CD14-positive monocyte (primary cell): ENCODE results near the gene ORAI3. TPM values are rescaled to one million over a fixed set of nuclear protein-coding genes. Genes with fewer than 3 reads are reported as not detected.

Experiments
- DNase-seq, 3 donors: peaks; one replicate each; pipeline ENCODE4 v3.0.0-alpha.2; 2011 to 2022
- H2AFZ ChIP-seq: 2 replicates; pipeline ENCODE4 v1.6.0; 2012; ENCODE audit warnings: mild to moderate bottlenecking, low read depth, low read length, inconsistent platforms; ENCODE audit not compliant: insufficient read depth, poor library complexity, severe bottlenecking
- H3K27ac ChIP-seq, 2 donors: 1 replicate in 1 of 2; 2 replicates in 1 of 2; pipeline ENCODE4 v1.5.1; 2012 to 2013; ENCODE audit warnings: low read length in 2 of 2, control low read depth in 1 of 2, inconsistent platforms in 1 of 2, low read depth in 1 of 2, mild to moderate bottlenecking in 1 of 2
- H3K27me3 ChIP-seq, 2 donors: one replicate each; pipeline versions ENCODE4 v1.6.0 to v1.6.1; 2011 to 2013; ENCODE audit warnings: low read length in 2 of 2; ENCODE audit not compliant: control insufficient read depth in 2 of 2, insufficient read depth in 2 of 2
- H3K36me3 ChIP-seq, 2 donors: replicated peaks in 1 of 2; 1 replicate in 1 of 2; 2 replicates in 1 of 2; pipeline versions ENCODE4 v1.5.1 to v1.6.1; 2012 to 2013; ENCODE audit warnings: low read length in 2 of 2, control low read depth in 1 of 2, inconsistent platforms in 1 of 2, mild to moderate bottlenecking in 1 of 2; ENCODE audit not compliant: insufficient read depth in 2 of 2, control insufficient read depth in 1 of 2
- H3K4me1 ChIP-seq, 2 donors: 1 replicate in 1 of 2; 2 replicates in 1 of 2; pipeline versions ENCODE4 v1.5.1 to v1.6.1; 2012 to 2013; ENCODE audit warnings: low read length in 2 of 2, control low read depth in 1 of 2, inconsistent platforms in 1 of 2, mild to moderate bottlenecking in 1 of 2, moderate library complexity in 1 of 2; ENCODE audit not compliant: insufficient read depth in 2 of 2, control insufficient read depth in 1 of 2
- H3K4me2 ChIP-seq: replicated peaks from 2 replicates; pipeline ENCODE3; 2012; ENCODE audit warnings: low read length, moderate library complexity, mild to moderate bottlenecking; ENCODE audit not compliant: poor library complexity, severe bottlenecking; ENCODE audit errors: extremely low read depth
- H3K4me3 ChIP-seq, 3 experiments: fragments of 200-600 bp in 1 of 3; sonication (generic) in 1 of 3; replicated peaks in 1 of 3; 1 replicate in 2 of 3; 2 replicates in 1 of 3; pipeline ENCODE4 v1.5.1; 2011 to 2013; ENCODE audit warnings: low read length in 3 of 3, mild to moderate bottlenecking in 3 of 3, control low read depth in 2 of 3, low read depth in 2 of 3, inconsistent platforms in 1 of 3, moderate library complexity in 1 of 3
- H3K79me2 ChIP-seq: 2 replicates; pipeline ENCODE4 v1.6.0; 2012; ENCODE audit warnings: mild to moderate bottlenecking, control low read depth, inconsistent platforms, low read length, moderate library complexity; ENCODE audit not compliant: insufficient read depth
- H3K9ac ChIP-seq: 2 replicates; pipeline ENCODE4 v1.6.0; 2017; ENCODE audit warnings: low read length, mild to moderate bottlenecking; ENCODE audit not compliant: insufficient read depth, poor library complexity, severe bottlenecking
- H3K9me3 ChIP-seq, 2 donors: replicated peaks in 1 of 2; 1 replicate in 1 of 2; 2 replicates in 1 of 2; pipeline versions ENCODE4 v1.5.1 to v1.6.1; 2012 to 2013; ENCODE audit warnings: low read length in 2 of 2, control low read depth in 1 of 2; ENCODE audit not compliant: control insufficient read depth in 1 of 2, insufficient read depth in 1 of 2
- H4K20me1 ChIP-seq: 2 replicates; pipeline ENCODE4 v1.6.0; 2012; ENCODE audit warnings: mild to moderate bottlenecking, low read length, control low read depth, moderate library complexity; ENCODE audit not compliant: insufficient read depth
- H3K27ac Mint-ChIP-seq, 7 donors: one replicate each; pipeline ENCODE4 v1.8.0; 2020; ENCODE audit warnings: mild to moderate bottlenecking in 7 of 7, mixed read lengths in 7 of 7, moderate library complexity in 6 of 7, inconsistent platforms in 2 of 7
- H3K27me3 Mint-ChIP-seq, 3 donors: one replicate each; pipeline ENCODE4 v1.8.0; 2021 to 2022; ENCODE audit warnings: low read depth in 3 of 3, mild to moderate bottlenecking in 3 of 3, mixed read lengths in 3 of 3, moderate library complexity in 3 of 3, inconsistent platforms in 1 of 3
- H3K36me3 Mint-ChIP-seq, 2 donors: one replicate each; pipeline ENCODE4 v1.8.0; 2020; ENCODE audit warnings: mixed read lengths in 2 of 2, inconsistent platforms in 1 of 2, mild to moderate bottlenecking in 1 of 2
- H3K4me1 Mint-ChIP-seq: one replicate; pipeline ENCODE4 v1.8.0; 2020; ENCODE audit warnings: mild to moderate bottlenecking, mixed read lengths
- H3K4me3 Mint-ChIP-seq, 2 donors: one replicate each; pipeline ENCODE4 v1.8.0; 2020; ENCODE audit warnings: mild to moderate bottlenecking in 2 of 2, mixed read lengths in 2 of 2, moderate library complexity in 1 of 2
- H3K9me3 Mint-ChIP-seq, 7 donors: one replicate each; pipeline ENCODE4 v1.8.0; 2020 to 2022; ENCODE audit warnings: mixed read lengths in 7 of 7, mild to moderate bottlenecking in 6 of 7, moderate library complexity in 6 of 7, inconsistent platforms in 2 of 7
- WGBS: methylation state at CpG from one replicate; pipeline ENCODE4 v1.1.5; 2013; ENCODE audit warnings: missing lambda C conversion rate; ENCODE audit not compliant: insufficient coverage; 5-methylcytosine and 5-hydroxymethylcytosine counted together
- intact Hi-C, 2 donors: fragments of 100-400 bp; cut with micrococcal nuclease; formaldehyde crosslinking; loops; one replicate each; pipeline versions ENCODE4 v1.15.0 to v1.15.1; 2023
- polyA plus RNA-seq, 3 donors: library from polyadenylated mRNA; depleted of rRNA in 1 of 3; unstranded in 2 of 3; stranded (reverse) in 1 of 3; fragments of 300-500 nt in 2 of 3; fragments of >200 nt in 1 of 3; fragmentation: Illumina TruSeq in 2 of 3; gene quantifications; 1 replicate in 2 of 3; 2 replicates in 1 of 3; pipeline ENCODE4 v1.2.3, GENCODE V29; 2012 to 2021
- small RNA-seq: library from RNA; depleted of rRNA; stranded (forward); fragments of <200 nt; gene quantifications from one replicate; pipeline ENCODE3, GENCODE V24; 2012; ENCODE audit warnings: low read depth; ENCODE audit not compliant: insufficient read length
- TF ChIP-seq, protein P1 (sequence below): fragments of 200-600 bp; IDR thresholded peaks from one replicate; pipeline ENCODE4 v1.8.0; 2022; ENCODE audit warnings: antibody characterized with exemption, mild to moderate bottlenecking

ORAI3 gene
- polyA plus RNA-seq, 3 donors: 34.3 to 80.3 (median 76.8) TPM

- Histone ChIP-seq H3K79me2 (no peaks in the 10 kb centered on the region), H2AFZ (no peak overlapping the region), H3K27me3 (peaks cover 0 to 3% of the 10 kb centered on the region in 2 donors), H3K27ac (no peak overlapping the region), H4K20me1 (no peaks in the 10 kb centered on the region), H3K9ac (no peak overlapping the region), H3K4me3 (no peak overlapping the region), H3K9me3 (no peaks in the 10 kb centered on the region), H3K36me3 (no peaks in the 10 kb centered on the region), H3K4me2 (no peak overlapping the region), H3K4me1 (peaks cover 4 to 6% of the 10 kb centered on the region in 2 donors)
- intact Hi-C loops: no loop called here
- DNase-seq: no peak
- H3K36me3 Mint-ChIP-seq: no peaks in the 10 kb centered on the region
- H3K9me3 Mint-ChIP-seq: no peaks in the 10 kb centered on the region
- no peak overlapping the region for H3K27ac Mint-ChIP-seq
- peaks cover 5 to 30% (median 12%) of the 10 kb centered on the region in 3 donors for H3K27me3 Mint-ChIP-seq
- WGBS: 98% methylated on average over 8 of the region's 9 CpGs
- H3K4me1 Mint-ChIP-seq: peaks cover 6% of the 10 kb centered on the region
- TF ChIP-seq, protein P1, sequence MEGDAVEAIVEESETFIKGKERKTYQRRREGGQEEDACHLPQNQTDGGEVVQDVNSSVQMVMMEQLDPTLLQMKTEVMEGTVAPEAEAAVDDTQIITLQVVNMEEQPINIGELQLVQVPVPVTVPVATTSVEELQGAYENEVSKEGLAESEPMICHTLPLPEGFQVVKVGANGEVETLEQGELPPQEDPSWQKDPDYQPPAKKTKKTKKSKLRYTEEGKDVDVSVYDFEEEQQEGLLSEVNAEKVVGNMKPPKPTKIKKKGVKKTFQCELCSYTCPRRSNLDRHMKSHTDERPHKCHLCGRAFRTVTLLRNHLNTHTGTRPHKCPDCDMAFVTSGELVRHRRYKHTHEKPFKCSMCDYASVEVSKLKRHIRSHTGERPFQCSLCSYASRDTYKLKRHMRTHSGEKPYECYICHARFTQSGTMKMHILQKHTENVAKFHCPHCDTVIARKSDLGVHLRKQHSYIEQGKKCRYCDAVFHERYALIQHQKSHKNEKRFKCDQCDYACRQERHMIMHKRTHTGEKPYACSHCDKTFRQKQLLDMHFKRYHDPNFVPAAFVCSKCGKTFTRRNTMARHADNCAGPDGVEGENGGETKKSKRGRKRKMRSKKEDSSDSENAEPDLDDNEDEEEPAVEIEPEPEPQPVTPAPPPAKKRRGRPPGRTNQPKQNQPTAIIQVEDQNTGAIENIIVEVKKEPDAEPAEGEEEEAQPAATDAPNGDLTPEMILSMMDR: no peak
- H3K4me3 Mint-ChIP-seq: no peak overlapping the region
These were observed 54.0 kb downstream of the ORAI3 start for GRCh38 chr16:31002862-31003341.

DNA sequence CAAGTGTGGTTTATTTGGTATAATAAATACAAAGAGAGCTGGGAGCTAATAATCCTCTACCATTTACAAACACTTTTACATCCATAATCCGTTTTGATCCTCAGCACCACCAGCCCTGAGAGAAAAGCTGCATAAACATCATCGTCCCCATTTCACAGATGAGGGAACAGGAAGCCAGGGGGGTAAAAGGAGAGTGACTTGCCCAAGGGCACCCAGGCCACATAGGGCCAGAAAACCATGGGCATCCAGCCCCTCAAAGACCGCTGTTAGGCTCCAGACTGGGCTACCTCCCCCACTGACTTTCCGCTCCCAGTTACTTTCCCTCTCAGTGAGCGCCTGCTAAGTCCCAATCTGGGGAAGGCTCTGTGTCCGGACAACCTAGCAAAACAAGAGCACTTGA lies 54.9 kb downstream of the ORAI3 start:
- no peaks in the 10 kb centered on the region for H3K79me2 ChIP-seq
- peaks cover 0 to 3% of the 10 kb centered on the region in 2 donors for H3K27me3 ChIP-seq
- H3K4me3 ChIP-seq: no peak overlapping the region
- H3K36me3 ChIP-seq: no peaks in the 10 kb centered on the region
- DNase-seq: no peak
- Mint-ChIP-seq H3K4me1 (peaks cover 6% of the 10 kb centered on the region), H3K36me3 (no peaks in the 10 kb centered on the region), H3K27me3 (peaks cover 12 to 30% (median 12%) of the 10 kb centered on the region in 3 donors), H3K9me3 (no peaks in the 10 kb centered on the region), H3K4me3 (no peak overlapping the region), H3K27ac (no peak overlapping the region)
- intact Hi-C loops: no loop called here
- no peaks in the 10 kb centered on the region for H4K20me1 ChIP-seq
- H3K9me3 ChIP-seq: no peaks in the 10 kb centered on the region
- H2AFZ ChIP-seq: no peak overlapping the region
- H3K4me2 ChIP-seq: no peak overlapping the region
- WGBS: 100% methylated on average over 3 of the region's 6 CpGs
- H3K27ac ChIP-seq: no peak overlapping the region
- peaks cover 4 to 6% of the 10 kb centered on the region in 2 donors for H3K4me1 ChIP-seq
- H3K9ac ChIP-seq: no peak overlapping the region
- TF ChIP-seq, protein P1: no peak

Small RNA genes lying within 50 kb of the gene (small RNA-seq; reads per million reads assigned to genes)
- gene AC135048.1: not detected

Other genes starting within 250 kb of the ORAI3 start
- gene SRCAP, start 249.9 kb upstream of the ORAI3 start, polyA plus RNA-seq: 10 to 100 TPM in 1 of 3 donors, 1 to 10 TPM in 2; 3.0 to 16.0 (median 6.3) TPM
- gene PHKG2, start 200.6 kb upstream of the ORAI3 start, polyA plus RNA-seq: 100 to 1,000 TPM in 1 of 3 donors, 10 to 100 TPM in 2; 45.4 to 115 (median 54.2) TPM
- 10 to 100 TPM in 1 of 3 donors, 1 to 10 TPM in 2; 2.4 to 25.3 (median 3.5) TPM for gene CFAP119, start 187.0 kb upstream of the ORAI3 start, polyA plus RNA-seq
- gene RNF40, start 186.7 kb upstream of the ORAI3 start, polyA plus RNA-seq: 10 to 100 TPM; 14.8 to 53.5 (median 34.9) TPM
- gene ZNF629, start 161.9 kb upstream of the ORAI3 start, polyA plus RNA-seq: 1 to 10 TPM in 1 of 3 donors, under 1 TPM in 2; 0.27 to 2.0 (median 0.73) TPM
- 10 to 100 TPM; 11.4 to 19.1 (median 17.4) TPM for gene BCL7C, start 55.0 kb upstream of the ORAI3 start, polyA plus RNA-seq
- gene CTF1, start 52.5 kb upstream of the ORAI3 start, polyA plus RNA-seq: under 1 TPM in 1 of 3 donors, not detected in 2; 0.93 TPM
- 1 to 10 TPM in 1 of 3 donors, under 1 TPM in 1, not detected in 1; 0.14 to 7.6 TPM for gene FBXL19, start 25.5 kb upstream of the ORAI3 start, polyA plus RNA-seq
- 1 to 10 TPM in 2 of 3 donors, under 1 TPM in 1; 0.16 to 6.6 (median 1.3) TPM for gene SETD1A, start 8.7 kb downstream of the ORAI3 start, polyA plus RNA-seq
- 1 to 10 TPM in 2 of 3 donors, under 1 TPM in 1; 0.89 to 4.3 (median 2.7) TPM for gene HSD3B7, start 36.1 kb downstream of the ORAI3 start, polyA plus RNA-seq
- gene STX1B, start 61.6 kb downstream of the ORAI3 start, polyA plus RNA-seq: 1 to 10 TPM in 1 of 3 donors, not detected in 2; 1.7 TPM
- gene STX4, start 84.5 kb downstream of the ORAI3 start, polyA plus RNA-seq: 100 to 1,000 TPM in 1 of 3 donors, 10 to 100 TPM in 2; 18.6 to 186 (median 21.8) TPM
- gene ZNF668, start 125.2 kb downstream of the ORAI3 start, polyA plus RNA-seq: 1 to 10 TPM; 3.8 to 4.8 (median 4.5) TPM
- 1 to 10 TPM in 2 of 3 donors, under 1 TPM in 1; 0.46 to 6.5 (median 3.0) TPM for gene ZNF646, start 125.4 kb downstream of the ORAI3 start, polyA plus RNA-seq
- gene PRSS53, start 139.9 kb downstream of the ORAI3 start, polyA plus RNA-seq: 1 to 10 TPM in 1 of 3 donors, under 1 TPM in 1, not detected in 1; 0.17 to 5.1 TPM
- gene VKORC1, start 145.7 kb downstream of the ORAI3 start, polyA plus RNA-seq: 100 to 1,000 TPM in 1 of 3 donors, 10 to 100 TPM in 2; 59.2 to 113 (median 91.2) TPM
- 10 to 100 TPM; 76.5 to 93.5 (median 90.8) TPM for gene BCKDK, start 159.3 kb downstream of the ORAI3 start, polyA plus RNA-seq
- 100 to 1,000 TPM in 1 of 3 donors, 10 to 100 TPM in 2; 34.5 to 136 (median 42.0) TPM for gene KAT8, start 168.6 kb downstream of the ORAI3 start, polyA plus RNA-seq
- under 1 TPM in 1 of 3 donors, not detected in 2; 0.15 TPM for gene PRSS8, start 186.7 kb downstream of the ORAI3 start, polyA plus RNA-seq
- 1 to 10 TPM; 3.1 to 4.2 (median 3.4) TPM for gene PRSS36, start 201.0 kb downstream of the ORAI3 start, polyA plus RNA-seq
- 100 to 1,000 TPM in 1 of 3 donors, 10 to 100 TPM in 2; 54.9 to 246 (median 78.5) TPM for gene FUS, start 231.1 kb downstream of the ORAI3 start, polyA plus RNA-seq